Measurements from ENCODE around the gene G0S2. TPM values are rescaled to one million over a fixed set of nuclear protein-coding genes. Genes with fewer than 3 reads are reported as not detected.

The G0S2 gene
- total and polyA plus RNA-seq, 2 donors from 2014 or later, result 15.5 to 103 TPM

GRCh38 chr1:209651138-209651587 lies 24.0 kb upstream of the G0S2 start:
- no peaks in the 10 kb centered on the region for H3K36me3 ChIP-seq (ENCODE audit: control insufficient read depth in 2 of 3, insufficient read depth in 3 of 3, low read length in 3 of 3)
- no peaks in the 10 kb centered on the region for H3K27me3 ChIP-seq (ENCODE audit: control insufficient read depth, insufficient read depth, low read length)
- H3K27ac ChIP-seq (ENCODE audit: low read depth in 2 of 2, low read length in 2 of 2), result no peak overlapping the region
- FAIRE-seq (no peak), DNase-seq (peak in 1 of 5 donors; percentile 86)
- no peak for TF ChIP-seq CTCF (IDR thresholded peaks at IDR 0.05; ENCODE audit: borderline replicate concordance, extremely low read depth, insufficient read depth)
- H3K4me3 ChIP-seq (ENCODE audit: low read length in 3 of 3), result no peak overlapping the region
- intact Hi-C loops (cut with DNase I), result no loop called here
- no peaks in the 10 kb centered on the region for H3K9me3 ChIP-seq (ENCODE audit: control insufficient read depth in 2 of 3, insufficient read depth in 1 of 3, low read length in 3 of 3)
- H3K4me1 ChIP-seq (ENCODE audit: control insufficient read depth in 2 of 3, insufficient read depth in 2 of 3, low read depth in 1 of 3, low read length in 3 of 3), result peaks cover 3 to 44% (median 38%) of the 10 kb centered on the region in 3 donors
- no peak overlapping the region for H3K9ac ChIP-seq (ENCODE audit: low read length in 3 of 3)

GRCh38 chr1:209652121-209652735 lies 23.0 kb upstream of the G0S2 start, which contains the start of gene LAMB3:
Gene LAMB3, minus strand, starts transcription at chr1:209652425. Its CDS starts 1,481 bp downstream, at chr1:209650944.
- no peaks in the 10 kb centered on the region for H3K27me3 ChIP-seq (ENCODE audit: control insufficient read depth, insufficient read depth, low read length)
- TF ChIP-seq CTCF (IDR thresholded peaks at IDR 0.05; ENCODE audit: borderline replicate concordance, extremely low read depth, insufficient read depth), result no peak
- peaks cover 3 to 34% (median 27%) of the 10 kb centered on the region in 3 donors for H3K4me1 ChIP-seq (ENCODE audit: control insufficient read depth in 2 of 3, insufficient read depth in 2 of 3, low read depth in 1 of 3, low read length in 3 of 3)
- FAIRE-seq (no peak), DNase-seq (peak in 1 of 5 donors; percentile 87)
- peak within 1 kb of the TSS; percentile 59 to 73 for H3K27ac ChIP-seq (ENCODE audit: low read depth in 2 of 2, low read length in 2 of 2)
- H3K9ac ChIP-seq (ENCODE audit: low read length in 3 of 3), result peak within 1 kb of the TSS in 1 of 3 donors; percentile 23
- H3K9me3 ChIP-seq (ENCODE audit: control insufficient read depth in 2 of 3, insufficient read depth in 1 of 3, low read length in 3 of 3), result no peaks in the 10 kb centered on the region
- no peaks in the 10 kb centered on the region for H3K36me3 ChIP-seq (ENCODE audit: control insufficient read depth in 2 of 3, insufficient read depth in 3 of 3, low read length in 3 of 3)
- intact Hi-C loops (cut with DNase I), result no loop called here
- no peak within 1 kb of the TSS for H3K4me3 ChIP-seq (ENCODE audit: low read length in 3 of 3)

DNA sequence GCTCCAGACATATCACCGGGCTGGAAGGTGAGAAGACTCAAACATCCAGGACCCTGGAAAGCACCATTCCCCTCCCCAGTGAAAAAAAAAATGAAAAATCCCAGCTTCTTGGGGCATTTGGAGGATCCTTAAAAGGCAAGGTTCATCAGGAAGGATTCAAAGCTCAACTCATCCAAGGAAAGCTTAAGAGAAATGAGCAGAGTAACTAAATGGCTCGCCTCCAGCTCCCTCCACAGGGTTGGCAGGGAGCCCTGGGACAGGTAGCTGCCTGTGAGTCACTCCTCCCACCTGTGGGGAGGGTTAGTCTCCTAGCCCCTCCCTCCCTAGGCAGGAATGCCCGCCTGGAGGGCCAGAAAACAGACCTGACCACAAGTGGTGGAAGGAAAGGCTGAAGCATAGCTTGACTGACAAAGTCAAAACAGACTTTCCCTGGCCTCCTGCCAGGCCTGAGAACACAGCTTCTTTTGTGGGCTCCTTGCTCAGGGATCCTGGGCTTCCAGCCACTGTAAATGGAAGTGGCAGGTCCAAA lies 22.3 kb upstream of the G0S2 start:
- H3K9me3 ChIP-seq (ENCODE audit: control insufficient read depth in 2 of 3, insufficient read depth in 1 of 3, low read length in 3 of 3), result no peaks in the 10 kb centered on the region
- peak overlapping the region; percentile 59 to 73 for H3K27ac ChIP-seq (ENCODE audit: low read depth in 2 of 2, low read length in 2 of 2)
- intact Hi-C loops (cut with DNase I), result no loop called here
- FAIRE-seq (peak; percentile 97), DNase-seq (peak; percentile 72 to 96 (median 79))
- no peaks in the 10 kb centered on the region for H3K36me3 ChIP-seq (ENCODE audit: control insufficient read depth in 2 of 3, insufficient read depth in 3 of 3, low read length in 3 of 3)
- no peak overlapping the region for H3K4me3 ChIP-seq (ENCODE audit: low read length in 3 of 3)
- H3K9ac ChIP-seq (ENCODE audit: low read length in 3 of 3), result no peak overlapping the region
- TF ChIP-seq CTCF (IDR thresholded peaks at IDR 0.05; ENCODE audit: borderline replicate concordance, extremely low read depth, insufficient read depth), result no peak
- H3K4me1 ChIP-seq (ENCODE audit: control insufficient read depth in 2 of 3, insufficient read depth in 2 of 3, low read depth in 1 of 3, low read length in 3 of 3), result peaks cover 3 to 30% (median 24%) of the 10 kb centered on the region in 3 donors
- H3K27me3 ChIP-seq (ENCODE audit: control insufficient read depth, insufficient read depth, low read length), result no peaks in the 10 kb centered on the region

All from kidney (tissue), 14 donors.